Suppressor macrophage treated with lipopolysaccharide for 1 hour (primary cell): ENCODE measurements around the gene C13orf42.

ENCODE experiments used
- DNase-seq, 3 donors: peaks; one replicate each; pipeline ENCODE4 v3.0.0-alpha.2; 2020 to 2022

C13orf42 gene

GRCh38 chr13:51032831-51033230 is 78.2 kb downstream of the C13orf42 start:
- no peak for DNase-seq
